Muscle layer of colon (tissue), 2 donors: ENCODE measurements around the gene POLR1C.
"Not testable (repeated sequence)": the region's sequence is repeated elsewhere in the genome, so short reads cannot be mapped to it uniquely, and the experiment has no call there.

Experiments used
- H3K27ac ChIP-seq: one replicate; pipeline ENCODE4 v1.7.0; 2013; ENCODE audit warnings: low read depth, mild to moderate bottlenecking, low read length, moderate library complexity
- H3K27me3 ChIP-seq, 2 donors: one replicate each; pipeline ENCODE4 v1.7.0; 2013; ENCODE audit warnings: low read length in 2 of 2, mild to moderate bottlenecking in 2 of 2; ENCODE audit not compliant: insufficient read depth in 2 of 2, control insufficient read depth in 1 of 2
- H3K36me3 ChIP-seq: one replicate; pipeline ENCODE4 v1.7.0; 2013; ENCODE audit warnings: mild to moderate bottlenecking, low read length; ENCODE audit not compliant: insufficient read depth
- H3K4me1 ChIP-seq: one replicate; pipeline ENCODE4 v1.7.0; 2013; ENCODE audit warnings: mild to moderate bottlenecking, low read length; ENCODE audit not compliant: insufficient read depth
- H3K4me3 ChIP-seq, 2 donors: one replicate each; pipeline ENCODE4 v1.7.0; 2013; ENCODE audit warnings: low read length in 2 of 2, low read depth in 1 of 2, mild to moderate bottlenecking in 1 of 2, moderate library complexity in 1 of 2
- H3K9ac ChIP-seq: one replicate; pipeline ENCODE4 v1.7.0; 2013; ENCODE audit warnings: low read length
- H3K9me3 ChIP-seq: one replicate; pipeline ENCODE4 v1.7.0; 2013; ENCODE audit warnings: mild to moderate bottlenecking, low read length
- donor health status: abdominal sarcoma.
- donor health status: Adenocarcinoma of cecum.

The POLR1C gene, protein sequence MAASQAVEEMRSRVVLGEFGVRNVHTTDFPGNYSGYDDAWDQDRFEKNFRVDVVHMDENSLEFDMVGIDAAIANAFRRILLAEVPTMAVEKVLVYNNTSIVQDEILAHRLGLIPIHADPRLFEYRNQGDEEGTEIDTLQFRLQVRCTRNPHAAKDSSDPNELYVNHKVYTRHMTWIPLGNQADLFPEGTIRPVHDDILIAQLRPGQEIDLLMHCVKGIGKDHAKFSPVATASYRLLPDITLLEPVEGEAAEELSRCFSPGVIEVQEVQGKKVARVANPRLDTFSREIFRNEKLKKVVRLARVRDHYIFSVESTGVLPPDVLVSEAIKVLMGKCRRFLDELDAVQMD

GRCh38 chr6:43516697-43517504 is at the start of gene POLR1C, which contains the start of gene YIPF3:
Gene POLR1C, plus strand, starts transcription at chr6:43517089. Its CDS starts 21 bp downstream, at chr6:43517110.
Gene YIPF3, minus strand, starts transcription at chr6:43516926. Its CDS starts 119 bp downstream, at chr6:43516807.
- peak within 1 kb of the TSS; percentile 98 for H3K9ac ChIP-seq
- peaks cover 63% of the 10 kb centered on the region for H3K36me3 ChIP-seq
- H3K9me3 ChIP-seq = no peaks in the 10 kb centered on the region
- H3K4me3 ChIP-seq = peak within 1 kb of the TSS; percentile 97 to 98
- peaks cover 33% of the 10 kb centered on the region for H3K4me1 ChIP-seq
- H3K27ac ChIP-seq = peak within 1 kb of the TSS; percentile 95
- H3K27me3 ChIP-seq = no peaks in the 10 kb centered on the region

- H3K9me3 ChIP-seq, H3K27ac ChIP-seq, H3K9ac ChIP-seq, H3K4me1 ChIP-seq, H3K27me3 ChIP-seq, H3K4me3 ChIP-seq, H3K36me3 ChIP-seq: not testable (repeated sequence)
Measured at GRCh38 chr6:43467265-43467664, 49.6 kb upstream of the POLR1C start.

DNA sequence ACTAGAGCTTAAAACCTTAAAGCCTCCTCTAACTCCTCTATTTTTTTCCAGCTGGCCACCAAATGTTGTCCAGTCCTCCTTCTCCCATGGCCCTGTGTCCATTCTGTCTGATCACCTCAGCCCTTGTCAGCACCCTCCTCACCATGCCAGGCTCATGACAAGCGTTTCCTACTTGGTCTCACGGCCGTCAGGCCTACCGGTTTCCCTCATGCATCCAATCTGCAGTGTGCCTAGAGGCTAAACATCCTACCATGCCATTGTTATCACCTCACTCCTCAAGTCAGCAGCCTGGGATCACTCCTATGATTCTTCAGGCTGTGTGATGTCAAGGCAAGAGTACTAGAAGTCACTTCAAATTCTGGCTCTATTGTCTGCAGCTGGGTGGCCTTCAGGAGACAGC is 49.1 kb upstream of the POLR1C start:
- Histone ChIP-seq H3K4me3 (no peak overlapping the region), H3K27me3 (peaks cover 0 to 6% of the 10 kb centered on the region in 2 donors), H3K27ac (no peak overlapping the region), H3K9ac (no peak overlapping the region), H3K36me3 (no peaks in the 10 kb centered on the region), H3K9me3 (no peaks in the 10 kb centered on the region), H3K4me1 (no peaks in the 10 kb centered on the region)

DNA sequence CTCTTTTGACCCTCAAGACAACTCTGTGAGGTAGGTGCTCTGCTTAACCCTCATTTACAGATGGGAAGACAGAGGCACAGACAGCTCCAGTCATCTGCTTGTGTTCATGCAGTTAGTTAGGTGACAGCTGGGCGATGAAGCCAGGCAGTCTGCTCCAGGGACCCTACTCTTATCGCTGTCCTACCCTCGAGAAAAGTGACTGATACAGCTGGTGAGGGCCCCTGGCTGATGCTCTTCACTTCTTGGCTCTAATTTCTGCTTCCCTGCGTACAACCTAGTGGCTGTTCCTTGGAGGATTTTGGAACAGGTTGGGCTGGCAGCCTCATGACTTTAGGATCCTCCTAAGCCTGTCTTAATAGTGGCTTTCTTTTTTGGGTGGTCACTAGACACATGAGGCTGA is 48.6 kb upstream of the POLR1C start:
- Histone ChIP-seq H3K4me1 (no peaks in the 10 kb centered on the region), H3K27ac (no peak overlapping the region)

DNA sequence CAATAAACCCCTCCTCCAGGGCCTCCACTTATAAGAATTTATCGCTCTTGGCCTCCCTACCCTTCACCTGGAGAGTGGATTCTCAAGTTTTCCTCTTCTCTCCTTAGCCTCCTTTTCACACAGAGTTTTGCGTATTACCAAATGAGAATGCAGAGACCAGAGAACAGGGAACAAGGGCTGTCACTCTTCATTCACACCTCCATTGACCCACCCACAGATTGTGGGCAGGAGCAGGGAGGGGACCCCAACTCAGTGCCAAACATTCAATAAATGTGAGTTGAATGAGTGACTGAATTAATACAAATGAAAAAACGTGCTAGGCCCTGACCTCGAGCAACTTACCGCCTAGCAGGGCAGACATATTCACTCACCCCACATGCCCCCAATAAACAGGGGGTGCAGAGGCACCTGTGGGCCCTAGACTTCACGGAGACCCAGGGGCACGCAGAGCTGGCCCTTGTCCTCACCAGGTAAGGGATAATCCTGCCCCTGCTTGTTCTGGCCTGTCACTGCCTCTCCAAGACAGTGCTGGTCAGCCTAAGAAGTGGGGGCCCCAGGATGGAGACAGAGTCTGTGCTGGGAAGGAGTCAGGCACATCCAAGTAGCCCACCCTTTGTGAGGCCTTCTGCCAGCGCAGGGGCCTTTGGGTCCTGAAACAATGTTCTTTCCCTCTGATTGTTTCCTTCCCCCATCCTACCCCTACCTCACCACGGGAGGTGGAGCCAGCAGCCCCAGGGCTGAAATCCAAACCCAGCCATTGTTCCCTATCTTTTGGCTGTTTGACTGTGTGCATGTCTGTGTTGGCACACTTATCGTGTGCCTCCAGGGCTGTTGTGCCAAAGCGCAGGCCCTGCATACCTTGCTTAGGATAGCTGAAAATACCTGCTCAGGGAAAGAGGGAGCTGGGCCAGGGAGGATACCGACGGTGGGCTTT is 47.9 kb upstream of the POLR1C start:
- H3K9ac ChIP-seq = no peak overlapping the region
- no peaks in the 10 kb centered on the region for H3K9me3 ChIP-seq
- H3K4me1 ChIP-seq = no peaks in the 10 kb centered on the region
- peaks cover 0 to 6% of the 10 kb centered on the region in 2 donors for H3K27me3 ChIP-seq
- no peaks in the 10 kb centered on the region for H3K36me3 ChIP-seq
- no peak overlapping the region for H3K27ac ChIP-seq
- no peak overlapping the region for H3K4me3 ChIP-seq

More for the DNA sequence above, 48.6 kb upstream of the POLR1C start:
- H3K27me3 ChIP-seq = peaks cover 0 to 6% of the 10 kb centered on the region in 2 donors
- H3K4me3 ChIP-seq = no peak overlapping the region
- H3K36me3 ChIP-seq = no peaks in the 10 kb centered on the region
- H3K9ac ChIP-seq = no peak overlapping the region
- no peaks in the 10 kb centered on the region for H3K9me3 ChIP-seq

- Histone ChIP-seq H3K27me3 (peaks cover 0 to 6% of the 10 kb centered on the region in 2 donors), H3K36me3 (no peaks in the 10 kb centered on the region), H3K4me3 (no peak overlapping the region), H3K27ac (no peak overlapping the region), H3K9ac (no peak overlapping the region), H3K4me1 (no peaks in the 10 kb centered on the region), H3K9me3 (no peaks in the 10 kb centered on the region)
Measured at GRCh38 chr6:43469947-43470346, 46.9 kb upstream of the POLR1C start.

DNA sequence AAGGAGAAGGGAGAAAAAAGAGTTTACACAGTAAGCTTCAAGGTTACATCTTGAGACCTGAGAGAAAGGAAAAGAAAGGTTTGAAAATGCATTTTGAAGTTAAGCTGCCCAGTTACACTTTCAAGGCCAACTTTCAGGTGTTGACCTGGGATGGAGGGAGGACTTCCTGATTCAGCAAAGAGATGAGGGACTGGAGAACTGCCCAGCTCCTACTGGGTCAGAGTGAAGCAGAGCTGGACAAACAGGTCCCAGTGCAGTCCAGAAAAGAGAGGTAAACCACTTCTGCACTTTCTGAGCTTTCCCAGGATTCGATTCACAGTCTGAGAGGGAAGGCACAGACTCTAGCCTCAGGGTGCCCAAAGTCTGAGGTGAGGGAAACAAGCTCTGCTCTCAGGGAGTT is 45.5 kb upstream of the POLR1C start:
- Histone ChIP-seq H3K4me3 (no peak overlapping the region), H3K9ac (no peak overlapping the region), H3K4me1 (no peaks in the 10 kb centered on the region), H3K27ac (no peak overlapping the region), H3K27me3 (peaks cover 0 to 6% of the 10 kb centered on the region in 2 donors), H3K36me3 (no peaks in the 10 kb centered on the region), H3K9me3 (no peaks in the 10 kb centered on the region)

- H3K4me1 ChIP-seq = peaks cover 4% of the 10 kb centered on the region
Measured at GRCh38 chr6:43472515-43472914, 44.4 kb upstream of the POLR1C start.

DNA sequence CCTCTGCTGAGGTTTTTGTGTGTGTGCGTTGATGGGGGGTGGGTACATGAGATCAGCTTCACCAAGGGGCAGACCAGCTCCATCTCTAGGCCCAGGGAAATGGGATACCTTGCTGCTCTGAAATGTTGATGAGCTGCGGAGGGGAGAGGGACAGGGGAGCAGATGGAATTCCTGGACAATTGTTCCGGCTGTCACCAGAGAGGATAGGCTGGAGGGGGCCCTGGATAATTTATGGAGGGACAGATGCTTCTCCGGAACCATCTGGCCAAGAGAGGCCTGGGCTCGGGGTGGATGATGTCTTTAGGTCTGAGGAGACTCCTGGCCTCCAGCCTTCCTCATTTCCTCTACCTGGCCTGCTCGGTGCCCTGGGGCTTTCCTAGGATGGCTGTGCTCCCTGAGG is 41.4 kb upstream of the POLR1C start:
- Histone ChIP-seq H3K4me1 (peaks cover 26% of the 10 kb centered on the region), H3K4me3 (no peak overlapping the region), H3K9me3 (no peaks in the 10 kb centered on the region), H3K27me3 (no peaks in the 10 kb centered on the region), H3K27ac (no peak overlapping the region), H3K36me3 (no peaks in the 10 kb centered on the region), H3K9ac (no peak overlapping the region)

More at GRCh38 chr6:43472515-43472914, 44.4 kb upstream of the POLR1C start:
- Histone ChIP-seq H3K36me3 (no peaks in the 10 kb centered on the region), H3K9me3 (no peaks in the 10 kb centered on the region), H3K4me3 (no peak overlapping the region), H3K9ac (no peak overlapping the region), H3K27me3 (peaks cover 0 to 6% of the 10 kb centered on the region in 2 donors), H3K27ac (no peak overlapping the region)

GRCh38 chr6:43476746-43477145 is 40.1 kb upstream of the POLR1C start:
- Histone ChIP-seq H3K36me3 (no peaks in the 10 kb centered on the region), H3K27me3 (no peaks in the 10 kb centered on the region), H3K9me3 (no peaks in the 10 kb centered on the region), H3K4me3 (peak overlapping the region in 1 of 2 donors; percentile 84), H3K9ac (peak overlapping the region; percentile 1), H3K4me1 (peaks cover 26% of the 10 kb centered on the region), H3K27ac (no peak overlapping the region)
